ENCODE results near the gene SUMF2.

GRCh38 chr7:56062382-56062781 lies 1.7 kb upstream of the SUMF2 start:
- TF ChIP-seq CTCF (IDR thresholded peaks at IDR 0.05; ENCODE audit: low read length) (no peak), EZH2 (IDR thresholded peaks at IDR 0.05; ENCODE audit: borderline replicate concordance, low read length) (no peak)

All from OCI-LY1 (cell line).